Measurements from ENCODE around the gene PACS2.

Gene PACS2

DNA sequence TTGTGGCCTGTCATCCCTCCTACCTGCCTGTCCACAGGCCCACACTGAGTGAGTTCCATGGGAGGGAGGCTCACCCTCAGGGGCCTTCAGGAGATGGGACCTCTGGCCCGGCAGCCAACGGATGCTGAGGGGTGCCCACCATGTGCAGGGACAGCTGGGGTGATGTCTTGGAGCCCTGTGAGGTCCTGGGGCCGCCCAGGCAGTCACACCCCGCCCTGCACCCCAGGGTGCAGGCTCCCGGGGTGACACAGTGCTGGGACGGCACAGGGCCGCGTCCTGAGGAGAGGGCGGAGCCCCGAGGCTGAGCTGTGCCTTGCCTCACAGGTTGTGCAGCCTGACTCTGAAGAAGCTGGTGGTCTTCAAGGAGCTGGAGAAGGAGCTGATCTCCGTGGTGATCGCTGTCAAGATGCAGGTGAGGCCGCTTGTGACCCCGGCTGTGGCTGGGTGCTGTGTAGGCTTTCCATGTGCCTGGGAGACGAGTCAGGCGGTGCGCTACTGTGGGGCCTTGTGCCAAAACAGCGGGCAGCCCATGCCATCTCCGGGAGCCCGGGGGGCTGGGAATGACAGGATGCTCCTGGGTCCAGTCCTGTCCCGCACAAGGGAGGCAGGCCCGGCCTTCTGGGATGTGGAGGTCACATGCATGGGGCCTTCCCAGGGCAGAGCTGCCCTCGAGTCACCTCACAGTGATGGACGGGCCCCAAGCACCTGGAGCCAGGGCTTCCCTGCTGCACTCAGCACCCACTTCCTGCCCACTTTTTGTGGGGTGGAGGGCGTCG is 33.8 kb downstream of the PACS2 start:
- in situ Hi-C loops (cut with HindIII; ENCODE audit: low sequenced_read_pairs) = no loop called here

DNA sequence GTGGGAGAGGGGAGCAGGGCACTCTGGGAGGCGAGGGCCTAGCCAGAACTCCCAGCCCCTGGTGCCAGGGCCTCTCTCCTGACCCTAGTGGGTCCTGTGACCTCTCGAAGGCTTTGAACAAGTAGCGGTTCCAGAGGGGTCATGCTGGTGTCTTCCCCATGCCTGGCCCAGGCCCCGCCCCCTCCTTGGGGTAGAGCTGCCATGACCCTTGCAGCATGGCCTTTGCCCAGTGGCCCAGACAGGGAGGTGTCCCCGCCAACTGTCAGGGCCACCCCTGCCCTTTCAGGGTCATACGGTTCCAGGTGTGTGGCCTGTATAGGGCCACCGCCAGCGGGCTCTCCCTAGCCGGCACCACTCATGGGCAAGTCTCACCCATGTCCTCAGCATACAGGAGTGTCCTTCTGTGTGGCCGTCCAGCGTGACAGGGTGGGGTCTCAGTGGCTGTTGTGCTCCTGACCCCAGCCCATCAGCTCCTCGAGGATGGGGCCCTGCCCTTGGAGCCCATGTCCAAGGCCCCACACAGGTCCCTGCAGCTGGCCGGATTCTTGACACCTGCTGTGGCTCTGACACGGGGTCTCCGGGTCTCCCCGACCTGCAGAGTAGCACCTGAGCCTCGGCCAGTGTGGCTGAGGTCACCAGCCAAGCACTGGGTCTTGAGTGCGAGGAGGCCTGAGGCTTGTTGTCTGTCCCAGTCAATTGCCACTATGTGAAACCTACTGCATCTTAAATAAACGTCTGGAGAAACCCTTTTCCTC is 34.6 kb downstream of the PACS2 start:
- in situ Hi-C loops (cut with HindIII; ENCODE audit: low sequenced_read_pairs) = no loop called here

- in situ Hi-C loops (cut with HindIII; ENCODE audit: low sequenced_read_pairs) = loop anchor here (10.0 to 25.0 kb wide), 3 partner anchors 163 to 295 kb away; partner anchors contain the start of gene NUDT14
These were observed 35.4 kb downstream of the PACS2 start for GRCh38 chr14:105349992-105350391.

DNA sequence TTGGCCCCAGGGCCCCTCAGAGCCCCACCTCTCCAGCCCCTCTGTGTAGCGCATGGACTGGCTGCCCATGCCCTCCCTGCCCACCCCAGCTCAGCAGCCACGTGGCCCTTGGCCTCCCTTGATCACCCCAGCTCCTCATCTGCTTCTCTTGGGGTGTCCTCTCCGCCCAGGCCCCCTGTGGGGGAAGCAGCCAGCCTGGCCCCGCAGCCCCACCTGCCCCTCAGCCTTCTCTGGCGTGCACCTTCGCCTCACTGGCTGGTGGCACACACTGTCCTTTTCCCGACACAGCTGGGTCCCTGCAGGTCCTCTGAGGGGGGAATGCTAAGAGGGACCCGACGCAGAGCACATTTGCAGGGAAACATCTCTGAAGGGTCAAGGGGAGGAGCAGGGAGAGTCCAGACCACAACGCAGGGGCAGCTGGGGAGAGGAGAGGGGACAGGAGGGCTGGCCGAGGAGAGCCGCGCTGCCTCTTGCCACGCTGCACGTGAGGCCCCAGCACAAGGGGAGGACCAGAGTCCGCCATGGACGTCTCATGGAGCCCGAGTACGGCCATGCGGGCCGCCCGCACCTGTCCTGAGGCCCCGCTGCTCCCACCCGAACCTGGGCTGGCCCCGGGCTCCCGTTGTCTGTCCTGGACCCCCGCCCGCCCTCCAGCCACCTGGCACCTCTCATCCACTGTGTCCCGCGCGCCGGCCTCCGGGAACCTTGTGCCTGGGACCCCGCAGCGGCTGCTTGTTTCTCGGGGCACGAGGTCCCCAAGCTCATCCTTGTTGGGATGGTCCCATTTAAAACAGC is 36.1 kb downstream of the PACS2 start:
- in situ Hi-C loops (cut with HindIII; ENCODE audit: low sequenced_read_pairs) = loop anchor here (10.0 to 25.0 kb wide), 3 partner anchors 163 to 296 kb away; partner anchors contain the start of gene NUDT14

DNA sequence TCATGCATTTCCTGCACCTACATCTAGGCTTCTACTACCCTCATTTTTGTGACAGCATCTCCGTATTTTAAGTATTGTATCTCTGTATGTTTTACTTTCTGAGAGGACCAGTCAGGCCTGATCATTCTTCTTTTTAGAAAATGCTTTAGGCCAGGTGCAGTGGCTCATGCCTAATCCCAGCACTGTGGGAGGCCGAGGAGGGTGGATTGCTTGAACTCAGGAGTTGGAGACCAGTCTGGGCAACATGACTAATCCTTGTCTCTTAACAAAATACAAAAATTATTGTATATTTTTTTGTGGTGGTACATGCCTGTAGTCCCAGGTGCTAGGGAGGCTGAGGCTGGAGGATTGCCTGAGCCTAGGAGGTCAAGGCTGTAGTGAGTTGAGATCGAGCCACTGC is 36.9 kb downstream of the PACS2 start:
- in situ Hi-C loops (cut with HindIII; ENCODE audit: low sequenced_read_pairs) = loop anchor here (10.0 to 25.0 kb wide), 3 partner anchors 164 to 297 kb away; partner anchors contain the start of gene NUDT14

DNA sequence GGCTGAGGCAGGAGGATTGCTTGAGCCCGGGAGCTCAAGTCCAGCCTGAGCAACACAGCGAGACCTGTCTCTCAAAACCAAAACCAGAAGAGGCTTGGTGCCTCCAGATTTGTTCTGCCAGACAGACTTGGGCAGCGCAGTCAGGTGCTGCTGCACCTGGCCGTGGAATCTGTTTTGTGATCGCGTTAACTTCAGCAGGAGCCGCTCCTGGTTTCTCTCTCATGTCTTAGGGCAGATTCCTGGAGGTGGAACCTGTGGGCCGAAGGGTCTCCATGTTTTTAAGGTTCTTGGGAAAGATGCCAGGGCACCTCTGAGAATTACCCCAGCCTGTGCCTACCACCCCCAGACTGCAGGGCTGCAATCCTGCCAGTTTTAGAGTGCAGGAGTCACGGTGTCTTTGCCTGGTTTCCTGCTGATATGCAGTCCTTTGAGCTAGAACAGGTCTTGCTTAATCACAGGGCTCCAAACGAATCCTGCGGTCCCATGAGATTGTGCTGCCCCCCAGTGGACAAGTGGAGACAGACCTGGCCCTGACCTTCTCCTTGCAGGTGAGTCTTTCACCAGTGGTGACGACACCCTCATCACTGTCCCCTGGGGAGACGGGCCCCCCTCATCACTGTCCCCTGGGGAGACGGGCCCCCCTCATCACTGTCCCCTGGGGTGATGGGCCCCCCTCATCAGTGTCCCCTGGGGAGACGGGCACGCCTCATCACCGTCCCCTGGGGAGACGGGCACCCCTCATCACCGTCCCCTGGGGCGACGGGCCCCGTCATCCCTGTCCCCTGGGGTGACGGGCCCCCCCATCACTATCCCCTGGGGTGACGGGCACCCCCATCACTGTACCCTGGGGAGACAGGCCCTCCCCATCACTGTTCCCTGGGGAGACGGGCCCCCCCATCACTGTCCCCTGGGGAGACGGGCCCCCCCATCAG is 37.6 kb downstream of the PACS2 start:
- in situ Hi-C loops (cut with HindIII; ENCODE audit: low sequenced_read_pairs) = loop anchor here (10.0 to 25.0 kb wide), 3 partner anchors 165 to 297 kb away; partner anchors contain the start of gene NUDT14

- in situ Hi-C loops (cut with HindIII; ENCODE audit: low sequenced_read_pairs) = loop anchor here (10.0 to 25.0 kb wide), 3 partner anchors 166 to 298 kb away; partner anchors contain the start of gene NUDT14
These were observed 38.6 kb downstream of the PACS2 start for GRCh38 chr14:105353136-105353535.

DNA sequence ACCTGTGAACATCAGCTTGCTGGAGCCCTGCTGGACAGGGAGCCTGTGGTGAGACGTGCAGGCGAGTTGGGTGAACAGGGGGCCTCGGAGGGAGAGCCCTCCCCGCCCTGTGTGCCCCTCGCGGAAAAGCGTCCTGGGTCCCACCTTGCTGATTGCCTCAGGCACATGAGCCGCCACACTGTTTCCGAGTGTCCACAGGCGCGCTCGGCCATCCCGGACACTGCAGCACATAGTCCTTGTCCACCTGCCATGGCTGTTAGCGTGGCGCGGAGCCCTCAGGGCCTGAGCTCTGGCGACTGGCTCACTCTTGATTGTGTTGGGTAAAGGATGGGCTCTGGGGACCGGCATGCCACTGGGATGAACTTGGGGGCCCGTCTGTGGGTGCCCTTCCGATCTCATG is 40.0 kb downstream of the PACS2 start:
- in situ Hi-C loops (cut with HindIII; ENCODE audit: low sequenced_read_pairs) = loop anchor here (10.0 to 25.0 kb wide), 3 partner anchors 167 to 300 kb away; partner anchors contain the start of gene NUDT14

- in situ Hi-C loops (cut with HindIII; ENCODE audit: low sequenced_read_pairs) = loop anchor here (5.0 to 25.0 kb wide), 7 partner anchors 48 to 300 kb away; partner anchors contain the start of gene NUDT14
These were observed 40.6 kb downstream of the PACS2 start for GRCh38 chr14:105355049-105355575.

DNA sequence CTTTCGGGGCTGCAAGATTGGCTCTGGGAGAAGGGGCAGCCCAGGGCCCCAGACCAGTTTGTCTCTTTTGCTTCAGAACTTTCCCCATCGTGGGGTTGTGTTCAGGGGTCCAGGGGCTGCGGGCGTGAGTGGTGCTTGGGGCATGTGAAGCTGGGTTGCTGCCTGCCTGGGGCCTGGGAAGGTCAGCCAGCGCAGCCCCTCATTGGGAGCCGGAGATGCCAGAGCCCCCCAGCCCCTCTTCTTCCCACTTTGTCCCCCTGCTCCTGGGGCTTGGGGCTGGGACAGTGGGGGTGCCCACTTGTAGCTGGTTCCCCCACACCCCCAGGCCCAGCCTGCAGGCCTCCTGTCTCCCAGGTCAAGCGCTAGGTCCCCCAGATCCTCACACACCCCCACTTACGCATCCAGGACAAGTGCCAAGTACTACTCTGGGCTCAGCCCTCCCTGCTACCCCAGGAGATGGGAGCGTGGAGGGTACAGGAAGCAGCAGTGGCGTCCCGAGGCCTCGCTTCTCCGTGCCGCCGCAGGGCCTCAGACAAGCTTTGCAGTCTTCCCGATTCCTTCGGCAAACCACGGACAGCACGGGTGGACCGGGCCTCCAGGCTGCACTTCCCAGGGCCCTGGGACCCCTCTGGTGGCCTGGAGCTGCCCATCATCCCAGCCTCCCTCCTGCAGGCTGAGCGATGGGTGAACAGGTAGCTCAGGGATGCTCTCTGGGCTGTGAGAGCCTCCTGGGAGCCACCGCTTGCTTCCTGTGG is 41.5 kb downstream of the PACS2 start:
- in situ Hi-C loops (cut with HindIII; ENCODE audit: low sequenced_read_pairs) = loop anchor here (5.0 to 25.0 kb wide), 7 partner anchors 49 to 301 kb away; partner anchors contain the start of gene NUDT14

GRCh38 chr14:105356927-105357326 is 42.4 kb downstream of the PACS2 start:
- in situ Hi-C loops (cut with HindIII; ENCODE audit: low sequenced_read_pairs) = loop anchor here (5.0 to 25.0 kb wide), 7 partner anchors 50 to 302 kb away; partner anchors contain the start of gene NUDT14

DNA sequence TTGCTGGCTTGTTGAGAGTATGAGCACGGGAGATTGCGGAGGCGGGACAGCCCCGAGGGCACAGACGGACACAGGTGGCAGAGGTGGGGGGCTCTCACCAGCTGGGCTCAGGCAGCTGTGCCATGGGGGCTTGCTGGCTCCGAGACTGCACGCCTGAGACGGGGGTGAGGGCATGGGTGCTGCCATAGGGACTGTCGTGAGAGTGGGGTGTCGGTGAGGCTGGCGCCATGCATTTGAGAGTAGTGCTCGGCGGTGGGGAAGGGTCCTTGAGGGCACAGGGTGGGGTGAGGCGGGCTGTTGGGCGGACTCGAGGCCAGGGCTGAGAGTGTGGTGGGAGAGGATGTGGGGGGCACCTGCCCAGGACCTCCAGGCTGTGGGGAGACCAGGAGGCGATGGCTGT is 43.1 kb downstream of the PACS2 start:
- in situ Hi-C loops (cut with HindIII; ENCODE audit: low sequenced_read_pairs) = loop anchor here (5.0 to 25.0 kb wide), 7 partner anchors 50 to 303 kb away; partner anchors contain the start of gene NUDT14

GRCh38 chr14:105358140-105358846 is 43.7 kb downstream of the PACS2 start:
- in situ Hi-C loops (cut with HindIII; ENCODE audit: low sequenced_read_pairs) = loop anchor here (5.0 to 25.0 kb wide), 7 partner anchors 51 to 303 kb away; partner anchors contain the start of gene NUDT14

DNA sequence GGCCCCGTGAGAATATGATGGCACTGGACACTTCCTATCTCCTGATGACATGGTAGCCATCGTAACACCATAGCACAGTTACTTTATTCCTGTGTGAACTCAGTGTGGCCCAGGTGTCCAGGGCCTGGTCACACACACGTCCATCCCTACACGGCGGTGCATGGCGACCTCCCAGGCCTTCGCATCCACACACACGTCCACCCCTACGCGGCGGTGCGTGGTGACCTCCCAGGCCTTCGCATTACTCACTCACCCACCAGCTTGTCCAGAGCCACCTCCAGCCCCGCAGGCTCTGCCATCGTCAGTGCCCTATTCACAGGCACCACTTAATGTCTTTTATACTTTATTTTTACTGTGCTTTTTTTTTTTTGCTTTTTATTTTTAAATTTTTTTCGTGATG is 44.4 kb downstream of the PACS2 start:
- in situ Hi-C loops (cut with HindIII; ENCODE audit: low sequenced_read_pairs) = loop anchor here (5.0 to 25.0 kb wide), 7 partner anchors 52 to 304 kb away; partner anchors contain the start of gene NUDT14

DNA sequence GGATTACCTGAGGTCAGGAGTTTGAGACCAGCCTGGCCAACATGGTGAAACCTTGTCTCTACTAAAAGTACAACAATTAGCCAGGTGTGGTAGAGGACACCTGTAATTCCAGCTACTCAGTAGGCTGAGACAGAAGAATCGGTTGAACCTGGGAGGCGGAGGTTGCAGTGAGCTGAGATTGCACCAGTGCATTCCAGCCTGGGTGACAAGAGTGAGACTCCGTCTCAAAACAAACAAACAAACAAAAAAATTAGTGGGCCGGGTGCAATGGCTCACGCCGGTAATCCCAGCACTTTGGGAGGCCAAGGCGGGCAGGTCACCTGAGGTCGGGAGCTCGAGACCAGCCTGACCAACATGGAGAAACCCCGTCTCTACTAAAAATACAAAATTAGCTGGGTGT is 46.9 kb downstream of the PACS2 start:
- in situ Hi-C loops (cut with HindIII; ENCODE audit: low sequenced_read_pairs) = loop anchor here (25.0 kb wide), 1 partner anchor 174 kb away; the partner anchor contains the start of gene NUDT14

- in situ Hi-C loops (cut with HindIII; ENCODE audit: low sequenced_read_pairs) = loop anchor here (25.0 kb wide), 1 partner anchor 177 kb away; the partner anchor contains the start of gene NUDT14
These were observed 49.5 kb downstream of the PACS2 start for GRCh38 chr14:105363847-105364708.
